Fibroblast of lung (primary cell): Measurements from ENCODE around the gene ZNF639.

Source experiments
- EZH2 ChIP-seq: IDR thresholded peaks from 2 replicates; pipeline ENCODE4 v1.5.1; 2012; ENCODE audit warnings: low read length, control low read depth, mild to moderate bottlenecking; ENCODE audit errors: missing control alignments
- TF ChIP-seq, protein P1 (sequence below), 2 donors: IDR thresholded peaks in 1 of 2; conservative IDR thresholded peaks in 1 of 2; 1 replicate in 1 of 2; 2 replicates in 1 of 2; pipeline ENCODE4 v1.5.1; 2011 to 2012; ENCODE audit warnings: low read length in 2 of 2, control low read depth in 1 of 2, inconsistent platforms in 1 of 2, low read depth in 1 of 2, mild to moderate bottlenecking in 1 of 2

DNA sequence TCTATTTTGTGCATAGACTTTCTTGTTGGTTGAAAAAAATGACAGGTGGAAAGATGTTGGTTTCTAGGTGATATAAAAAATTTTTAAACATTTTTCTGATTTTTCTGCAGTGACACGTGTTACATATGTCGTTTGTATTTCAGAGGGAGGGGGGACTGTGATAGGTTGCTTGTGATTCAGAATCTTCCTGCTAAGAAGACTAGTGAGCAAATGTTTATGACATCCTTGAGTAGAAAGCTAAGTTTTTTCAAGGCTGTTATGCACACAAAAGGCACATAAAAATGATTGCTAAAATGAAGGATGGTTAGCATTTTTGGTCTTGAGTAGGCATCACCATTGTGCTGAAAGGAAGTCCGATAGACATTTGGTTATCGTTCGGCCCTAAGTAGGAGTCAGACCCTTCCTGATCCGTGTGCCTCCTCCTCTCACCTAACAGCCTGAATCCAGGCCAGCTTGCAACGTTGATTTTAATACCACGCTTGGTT, 1.5 kb downstream of the ZNF639 start:
- TF ChIP-seq, protein P1, sequence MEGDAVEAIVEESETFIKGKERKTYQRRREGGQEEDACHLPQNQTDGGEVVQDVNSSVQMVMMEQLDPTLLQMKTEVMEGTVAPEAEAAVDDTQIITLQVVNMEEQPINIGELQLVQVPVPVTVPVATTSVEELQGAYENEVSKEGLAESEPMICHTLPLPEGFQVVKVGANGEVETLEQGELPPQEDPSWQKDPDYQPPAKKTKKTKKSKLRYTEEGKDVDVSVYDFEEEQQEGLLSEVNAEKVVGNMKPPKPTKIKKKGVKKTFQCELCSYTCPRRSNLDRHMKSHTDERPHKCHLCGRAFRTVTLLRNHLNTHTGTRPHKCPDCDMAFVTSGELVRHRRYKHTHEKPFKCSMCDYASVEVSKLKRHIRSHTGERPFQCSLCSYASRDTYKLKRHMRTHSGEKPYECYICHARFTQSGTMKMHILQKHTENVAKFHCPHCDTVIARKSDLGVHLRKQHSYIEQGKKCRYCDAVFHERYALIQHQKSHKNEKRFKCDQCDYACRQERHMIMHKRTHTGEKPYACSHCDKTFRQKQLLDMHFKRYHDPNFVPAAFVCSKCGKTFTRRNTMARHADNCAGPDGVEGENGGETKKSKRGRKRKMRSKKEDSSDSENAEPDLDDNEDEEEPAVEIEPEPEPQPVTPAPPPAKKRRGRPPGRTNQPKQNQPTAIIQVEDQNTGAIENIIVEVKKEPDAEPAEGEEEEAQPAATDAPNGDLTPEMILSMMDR (conservative IDR thresholded peaks at IDR 0.05 in 1 of 2, IDR thresholded peaks at IDR 0.05 in 1 of 2; ENCODE audit: low read depth in 1 of 2, low read length in 2 of 2) = no peak
- TF ChIP-seq EZH2 = no peak
